COLO668 (cell line): Measurements from ENCODE around the gene LAMA5.

ENCODE experiments used
- DNase-seq: peaks from one replicate; lab custom pipeline; 2025; ENCODE audit not compliant: unreplicated experiment; lab: John Stamatoyannopoulos, UW

LAMA5 gene

DNA sequence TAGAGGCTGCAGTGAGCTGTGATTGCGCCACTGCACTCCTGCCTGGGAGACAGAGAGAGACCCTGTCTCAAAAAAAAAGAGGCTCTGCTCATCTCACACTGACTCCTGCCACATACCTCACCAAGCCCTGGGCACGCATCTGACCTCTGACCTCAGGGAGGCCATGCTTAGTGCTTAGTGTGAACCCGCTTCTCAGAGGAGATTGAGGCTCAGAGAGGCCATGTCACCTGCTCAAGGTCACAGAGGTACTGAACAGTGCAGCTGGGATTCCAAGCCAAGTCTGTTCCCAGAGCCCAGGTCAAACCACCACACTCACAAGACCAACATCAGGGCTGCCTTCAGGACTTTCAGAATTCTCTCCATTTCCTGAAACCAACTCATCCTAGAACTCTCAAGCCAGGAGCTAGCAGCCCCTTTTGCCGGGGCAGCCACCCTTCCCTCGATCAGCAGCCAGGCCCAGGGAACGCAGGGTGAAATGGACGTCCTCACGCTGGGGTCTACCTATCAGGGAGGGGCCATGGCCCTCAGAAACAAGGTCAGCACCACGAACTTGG is 37.1 kb upstream of the LAMA5 start:
- no peak for DNase-seq

DNA sequence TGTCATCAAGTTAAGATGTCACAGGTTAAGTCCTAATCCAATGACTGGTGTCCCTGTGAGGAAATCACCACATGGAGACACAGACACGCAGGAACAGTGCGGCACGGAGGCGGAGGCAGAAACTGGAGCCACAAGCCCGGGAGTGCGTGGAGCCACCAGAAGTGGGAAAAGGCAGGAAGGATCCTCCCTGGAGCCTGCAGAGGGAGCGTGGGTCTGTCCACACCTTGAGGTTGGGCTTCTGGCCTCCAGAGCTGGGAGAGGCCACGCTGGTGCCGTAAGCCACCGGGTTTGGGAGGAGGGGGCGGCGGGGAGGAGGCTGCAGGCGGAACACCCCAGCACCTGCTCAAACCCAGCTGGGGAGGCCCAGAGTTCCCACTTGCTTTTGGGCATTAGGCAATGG is 36.2 kb upstream of the LAMA5 start:
- no peak for DNase-seq

DNA sequence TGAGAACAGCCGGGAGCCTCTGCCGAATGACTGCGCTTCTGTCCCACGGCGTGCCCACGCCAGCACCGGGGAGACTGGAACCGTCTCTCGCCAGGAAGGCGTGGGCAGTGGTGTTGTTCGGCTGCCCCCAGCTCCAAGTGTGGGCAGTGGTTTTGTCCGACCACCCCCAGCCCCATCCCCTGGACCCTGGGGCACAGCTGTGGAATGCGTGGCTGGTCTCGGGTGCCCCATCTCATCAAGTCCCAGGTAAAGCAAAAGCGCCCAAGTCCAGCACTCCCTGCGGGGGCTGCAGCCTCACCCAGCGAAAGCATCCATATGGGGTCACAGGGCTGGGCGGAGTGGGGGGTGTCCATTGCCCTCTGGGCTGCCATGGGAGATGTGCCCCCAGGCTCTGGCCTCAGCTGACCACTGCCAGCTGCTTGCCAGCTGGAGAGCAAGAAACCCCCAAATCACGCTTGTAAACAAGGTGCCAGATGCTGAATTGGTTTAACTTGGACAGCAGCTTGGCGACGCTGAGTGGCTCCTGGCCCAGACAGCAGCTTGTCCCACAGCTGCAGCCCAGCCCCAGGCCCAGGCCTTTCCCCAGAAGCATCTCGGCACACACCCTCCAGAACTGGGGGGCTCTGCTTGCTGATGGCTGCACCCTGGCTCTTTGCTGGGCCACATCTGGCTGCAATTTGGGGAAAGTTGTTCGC is 35.5 kb upstream of the LAMA5 start:
- no peak for DNase-seq

DNA sequence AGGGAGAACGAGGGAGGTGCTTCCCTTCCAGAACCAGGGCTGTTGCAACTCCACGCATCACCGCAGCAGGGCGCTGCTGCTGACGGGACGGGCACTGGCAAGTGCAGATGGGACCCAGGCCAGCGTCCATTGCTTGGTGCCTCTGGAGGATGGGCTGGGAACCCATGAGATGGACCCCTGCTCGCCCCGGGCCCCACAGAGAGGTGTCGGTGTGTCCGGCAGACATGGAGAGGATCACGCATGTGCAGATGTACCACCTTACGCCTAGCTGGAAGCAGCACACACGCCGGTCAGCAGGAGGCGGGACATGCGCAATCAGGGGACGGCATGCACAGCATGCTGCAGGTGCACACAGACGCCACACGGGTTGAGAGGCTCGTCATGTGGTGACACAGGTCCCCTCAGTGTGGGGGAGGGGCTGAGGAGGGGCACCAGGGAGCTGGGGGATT is 34.2 kb upstream of the LAMA5 start:
- no peak for DNase-seq

DNA sequence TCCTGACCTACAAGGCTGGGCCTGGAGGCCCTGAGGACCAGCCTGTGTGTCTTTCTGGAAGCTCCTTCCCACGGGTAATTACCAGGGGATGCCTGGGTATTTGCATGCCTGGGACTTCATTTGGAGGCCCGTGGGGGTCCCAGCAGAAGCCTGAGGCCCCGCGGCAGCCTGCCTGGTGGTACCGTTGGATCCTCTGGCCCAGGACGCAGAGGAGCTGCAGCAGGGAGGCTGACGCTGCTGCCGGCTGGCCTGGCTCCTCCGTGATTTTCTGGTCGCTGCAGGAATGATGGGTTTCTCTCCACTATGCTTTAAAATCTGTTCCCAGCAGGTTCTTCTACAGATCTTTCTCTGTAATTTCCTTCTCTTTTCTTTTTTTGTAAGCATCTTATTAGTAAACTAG is 33.4 kb upstream of the LAMA5 start:
- DNase-seq = no peak

DNA sequence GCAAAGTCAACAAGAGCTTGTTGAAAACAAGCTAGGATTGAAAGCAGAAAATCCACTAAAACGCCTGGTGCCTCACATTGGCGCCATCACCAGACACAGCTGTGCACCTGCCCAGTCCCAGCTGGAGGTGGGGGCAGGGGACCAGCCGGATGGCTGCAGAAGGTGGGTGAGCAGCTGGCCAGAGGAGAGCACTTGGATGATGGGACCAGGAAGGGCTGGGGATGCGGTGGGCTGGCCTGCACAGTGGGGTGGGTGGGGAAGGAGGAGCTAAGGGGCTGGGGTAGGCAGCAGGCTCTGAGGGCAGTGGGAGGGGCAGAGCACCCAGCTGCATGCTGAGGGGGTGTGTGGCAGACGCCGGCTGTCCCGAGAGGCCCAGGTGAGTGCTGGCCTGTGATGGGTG is 32.9 kb upstream of the LAMA5 start:
- peak; percentile 77 for DNase-seq

DNA sequence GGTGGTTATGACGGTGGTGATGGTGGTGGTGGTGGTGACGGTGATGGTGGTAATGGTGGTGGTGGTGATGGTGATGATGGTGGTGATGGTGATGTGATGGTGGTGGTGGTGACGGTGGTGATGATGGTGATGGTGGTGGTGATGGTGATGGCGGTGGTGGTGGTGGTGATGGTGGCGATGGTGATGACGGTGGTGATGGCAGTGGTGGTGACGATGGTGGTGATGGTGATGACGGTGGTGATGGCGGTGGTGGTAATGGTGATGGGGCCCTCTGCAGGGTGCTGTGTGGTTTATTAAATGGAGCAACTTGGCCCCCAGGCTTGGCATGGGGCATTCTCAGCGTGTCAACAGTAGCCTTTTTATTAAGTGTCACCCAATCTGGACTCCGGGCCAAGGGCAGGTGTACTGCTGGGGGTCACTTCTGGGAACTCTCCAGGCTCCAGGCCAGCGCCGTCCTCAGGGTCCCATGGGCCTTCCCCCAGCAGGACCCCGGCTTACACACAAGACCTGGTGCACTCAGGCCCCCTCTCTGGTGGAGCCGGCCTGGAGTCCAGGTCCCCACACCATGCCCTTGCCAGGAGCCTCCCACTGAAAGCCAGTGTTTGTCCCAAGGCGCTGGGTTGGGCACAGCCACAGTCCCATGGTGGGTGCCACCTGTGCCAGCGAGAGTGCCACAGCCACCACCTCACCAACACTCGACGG is 31.2 kb upstream of the LAMA5 start:
- DNase-seq = no peak

DNA sequence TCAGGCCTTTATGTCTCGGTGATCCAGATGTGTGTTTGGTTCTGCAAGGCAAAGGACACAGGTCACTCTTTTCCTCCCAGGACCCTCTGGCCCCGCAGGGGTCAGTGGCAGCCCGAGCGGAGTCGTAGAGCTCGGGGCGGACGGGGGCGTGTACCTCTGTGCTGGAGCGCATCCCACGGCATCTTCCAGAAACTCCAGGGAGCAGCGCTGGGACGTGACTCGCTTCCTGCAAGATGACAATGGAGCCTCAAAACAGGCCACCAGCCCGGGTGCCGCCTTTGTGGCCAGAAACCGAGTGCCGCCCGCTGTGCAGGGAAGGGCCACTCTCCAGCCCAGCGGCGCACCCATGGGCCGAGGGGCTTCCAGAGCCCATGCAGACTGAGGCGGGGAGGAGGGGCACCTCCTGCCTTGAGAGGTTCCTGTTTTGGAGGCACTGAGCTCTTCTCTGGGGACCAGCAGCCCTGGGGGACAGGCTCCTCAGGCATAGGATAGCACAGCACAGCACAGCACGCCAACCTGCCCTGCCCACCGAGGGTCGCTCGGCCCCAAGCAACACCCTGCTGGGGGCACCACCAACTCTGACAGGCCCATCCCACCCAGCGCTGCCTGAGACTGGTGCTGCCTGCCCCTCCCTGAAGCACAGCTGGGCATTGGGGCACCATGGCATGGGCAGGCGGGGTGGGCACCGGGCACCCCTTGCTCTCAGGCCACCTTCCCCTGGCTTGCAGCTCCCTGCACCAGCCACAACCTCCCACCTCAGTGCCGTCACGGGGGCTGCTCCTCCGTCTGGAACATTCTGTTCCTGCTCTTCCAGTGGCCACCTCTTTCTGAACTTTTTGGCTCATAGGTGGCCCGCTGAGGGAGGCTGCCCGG is 29.5 kb upstream of the LAMA5 start:
- no peak for DNase-seq

DNA sequence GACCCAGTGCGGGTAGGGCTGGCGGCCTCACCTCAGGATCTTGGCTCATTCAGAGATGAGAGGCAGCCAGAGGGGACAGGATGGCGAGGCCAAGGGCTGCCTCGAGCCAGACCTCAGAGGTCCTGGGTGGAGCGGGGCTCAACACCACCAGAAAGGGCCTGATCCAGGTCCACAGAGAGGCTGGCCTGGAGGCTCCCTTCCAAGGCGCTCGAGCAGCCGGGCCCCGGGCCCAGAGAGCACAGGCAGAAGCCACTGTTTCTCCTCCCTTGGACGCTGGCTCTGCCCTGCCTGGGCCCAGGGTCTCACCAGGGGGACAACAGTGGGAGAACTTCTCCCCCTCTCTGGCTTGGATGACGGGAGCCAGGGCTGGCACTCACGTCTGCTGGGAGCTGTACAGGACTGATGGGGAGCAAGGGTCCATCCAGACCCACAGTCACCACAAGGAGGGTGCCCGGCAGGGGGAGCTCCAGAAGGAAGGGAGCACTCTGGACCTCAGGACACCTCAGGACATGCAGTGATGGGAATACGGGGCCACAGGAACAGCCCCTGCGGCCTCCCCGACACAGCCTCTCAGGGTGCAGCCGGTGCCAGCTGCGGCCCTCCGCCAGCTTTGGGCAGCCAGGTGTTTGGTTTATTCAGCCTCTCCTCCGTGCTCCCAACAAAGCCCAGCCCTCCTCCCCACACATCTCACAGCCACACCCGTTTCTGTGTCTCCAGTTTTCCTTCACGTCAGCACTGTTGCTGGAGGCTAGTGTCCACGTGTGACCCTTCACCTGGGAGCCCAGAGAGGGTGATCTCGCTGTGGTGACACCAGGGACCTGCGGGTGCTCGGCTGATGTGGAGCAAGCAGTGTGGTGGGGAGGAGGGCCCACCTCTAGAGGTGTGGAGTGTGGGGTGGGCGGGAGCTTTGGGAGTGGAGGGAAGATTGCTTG is 28.5 kb upstream of the LAMA5 start:
- DNase-seq = no peak

DNA sequence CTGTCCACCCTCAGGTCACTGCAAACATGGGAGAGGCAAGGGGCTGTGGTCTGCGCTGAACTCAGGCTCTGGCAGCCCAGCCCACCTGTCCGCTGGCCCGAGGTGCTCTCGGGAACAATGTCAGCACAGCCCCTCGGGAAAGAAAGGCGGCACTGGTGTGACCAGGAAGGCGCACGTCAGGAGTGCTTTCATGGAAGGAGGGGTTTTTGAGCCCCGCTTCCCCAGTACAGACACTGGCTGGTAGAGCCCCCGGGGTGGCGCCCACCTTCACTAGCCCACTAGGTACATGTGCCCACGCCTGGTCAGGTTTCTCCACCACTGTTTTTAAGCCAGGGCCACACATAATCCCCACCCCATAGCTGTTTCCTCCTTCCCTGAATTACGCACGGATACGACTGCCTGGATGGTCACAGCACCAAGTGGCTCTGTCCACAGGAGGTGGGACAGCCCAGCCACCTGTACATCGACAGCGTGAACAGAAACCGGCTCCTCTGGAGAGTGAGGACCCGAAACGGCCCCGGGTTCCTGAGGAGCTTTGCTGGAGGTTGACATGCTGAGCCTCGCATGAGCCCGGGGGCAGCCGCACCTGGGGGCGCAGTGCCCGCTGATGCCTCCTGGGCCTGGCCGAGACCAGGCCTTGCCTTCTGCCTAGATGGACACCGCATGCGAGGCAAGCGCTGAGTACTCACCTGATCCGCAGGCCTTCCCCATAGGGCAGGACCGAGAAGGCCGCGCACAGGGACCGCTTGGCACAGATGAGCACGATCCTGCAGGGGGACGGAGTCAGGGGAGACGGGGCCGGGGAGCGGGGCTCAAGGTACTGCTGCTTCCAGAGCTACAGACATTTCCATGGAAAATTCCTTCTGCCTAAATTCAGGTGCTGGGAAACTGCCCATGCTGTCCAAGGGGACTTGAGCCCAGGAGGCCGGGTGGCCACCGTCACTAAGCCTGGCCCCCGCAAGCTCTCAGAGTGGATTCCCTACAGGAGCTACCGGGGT is 27.4 kb upstream of the LAMA5 start:
- DNase-seq = no peak

DNA sequence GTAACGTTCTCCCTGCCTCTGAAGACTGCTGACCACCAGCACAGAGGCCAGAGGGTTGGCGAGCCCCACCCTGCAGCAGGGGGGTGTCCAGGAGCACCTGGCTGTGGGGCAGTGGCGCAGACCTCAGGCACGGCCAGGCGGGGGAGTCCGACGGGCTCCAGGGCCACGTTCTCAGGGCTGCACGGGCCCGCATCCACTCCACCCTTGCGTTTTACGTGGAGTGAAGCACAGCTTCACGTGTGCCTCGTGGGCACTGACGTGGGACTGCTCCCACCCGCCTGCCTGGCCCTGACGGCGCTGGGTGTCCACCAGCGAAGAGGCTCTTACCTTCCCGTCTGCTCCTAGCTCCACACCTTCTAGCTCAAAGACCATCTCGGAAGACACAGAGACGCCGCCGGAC is 26.7 kb upstream of the LAMA5 start:
- no peak for DNase-seq

DNA sequence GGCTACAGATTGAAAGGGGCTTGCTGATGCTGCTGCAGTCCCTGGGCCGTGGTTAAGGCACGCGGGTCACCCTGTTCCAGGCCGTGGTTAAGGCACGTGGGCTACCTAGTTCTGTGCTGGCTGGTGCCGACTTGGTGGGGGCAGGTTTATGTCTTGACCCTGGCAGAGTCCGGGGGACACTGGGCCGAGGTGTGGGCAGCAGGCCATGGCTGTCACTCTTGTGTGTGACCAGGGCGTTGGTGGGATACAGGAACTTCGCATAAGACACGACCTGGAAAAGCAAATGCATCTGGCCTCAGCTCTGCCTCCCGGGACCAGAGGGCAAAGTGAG is 26.2 kb upstream of the LAMA5 start:
- no peak for DNase-seq

DNA sequence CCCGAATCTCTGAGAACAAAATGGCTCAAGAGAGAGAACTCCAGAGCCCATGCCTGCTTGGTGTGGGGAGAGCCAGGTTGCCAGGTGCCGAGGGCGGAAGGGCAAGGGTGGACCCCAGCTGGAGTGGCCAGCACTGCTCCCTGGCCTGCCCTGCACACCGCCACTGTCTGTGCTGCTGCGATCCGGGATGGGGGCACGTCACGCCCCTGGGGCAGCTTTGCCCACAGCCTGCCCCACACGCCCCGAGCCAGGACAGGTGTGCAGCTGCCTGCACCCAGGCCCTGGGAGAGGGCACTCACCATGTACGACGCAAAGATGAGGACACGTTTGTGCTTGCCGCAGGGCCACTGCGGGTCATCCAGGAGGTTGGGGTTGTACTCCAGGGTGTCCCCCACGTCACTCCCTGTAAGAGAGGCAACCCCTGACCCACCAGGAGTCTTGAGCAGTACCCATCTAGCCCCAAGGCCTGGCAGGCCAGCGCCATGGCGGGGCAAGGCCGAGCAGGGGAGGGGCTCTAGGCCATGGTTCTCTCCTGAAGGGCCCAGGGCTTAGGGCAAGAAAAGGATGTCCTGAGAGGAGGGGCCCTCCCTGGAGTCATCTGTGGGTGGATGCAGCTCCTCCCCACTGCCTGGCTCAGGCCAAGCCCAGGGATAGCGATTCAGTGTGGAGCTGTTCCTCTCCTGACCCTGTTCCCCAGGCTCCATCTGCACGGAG is 25.7 kb upstream of the LAMA5 start:
- DNase-seq = no peak

DNA sequence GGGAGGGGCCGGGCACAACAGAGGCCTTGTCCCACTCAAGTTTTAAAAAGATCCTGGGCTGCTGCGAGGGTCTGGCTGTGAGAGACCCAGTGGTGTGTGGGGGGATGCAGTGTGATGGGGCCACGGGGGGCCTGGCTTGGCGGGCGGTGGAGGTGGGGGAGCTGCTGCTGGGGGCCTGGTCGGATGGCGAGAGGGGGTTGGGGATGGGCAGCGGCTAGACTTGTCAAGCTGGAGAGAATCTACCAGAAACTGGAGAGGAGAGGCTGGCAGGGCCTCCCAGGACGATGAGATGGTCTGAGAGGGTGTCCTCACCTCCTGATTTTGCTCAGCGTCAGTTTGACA is 24.9 kb upstream of the LAMA5 start:
- no peak for DNase-seq

DNA sequence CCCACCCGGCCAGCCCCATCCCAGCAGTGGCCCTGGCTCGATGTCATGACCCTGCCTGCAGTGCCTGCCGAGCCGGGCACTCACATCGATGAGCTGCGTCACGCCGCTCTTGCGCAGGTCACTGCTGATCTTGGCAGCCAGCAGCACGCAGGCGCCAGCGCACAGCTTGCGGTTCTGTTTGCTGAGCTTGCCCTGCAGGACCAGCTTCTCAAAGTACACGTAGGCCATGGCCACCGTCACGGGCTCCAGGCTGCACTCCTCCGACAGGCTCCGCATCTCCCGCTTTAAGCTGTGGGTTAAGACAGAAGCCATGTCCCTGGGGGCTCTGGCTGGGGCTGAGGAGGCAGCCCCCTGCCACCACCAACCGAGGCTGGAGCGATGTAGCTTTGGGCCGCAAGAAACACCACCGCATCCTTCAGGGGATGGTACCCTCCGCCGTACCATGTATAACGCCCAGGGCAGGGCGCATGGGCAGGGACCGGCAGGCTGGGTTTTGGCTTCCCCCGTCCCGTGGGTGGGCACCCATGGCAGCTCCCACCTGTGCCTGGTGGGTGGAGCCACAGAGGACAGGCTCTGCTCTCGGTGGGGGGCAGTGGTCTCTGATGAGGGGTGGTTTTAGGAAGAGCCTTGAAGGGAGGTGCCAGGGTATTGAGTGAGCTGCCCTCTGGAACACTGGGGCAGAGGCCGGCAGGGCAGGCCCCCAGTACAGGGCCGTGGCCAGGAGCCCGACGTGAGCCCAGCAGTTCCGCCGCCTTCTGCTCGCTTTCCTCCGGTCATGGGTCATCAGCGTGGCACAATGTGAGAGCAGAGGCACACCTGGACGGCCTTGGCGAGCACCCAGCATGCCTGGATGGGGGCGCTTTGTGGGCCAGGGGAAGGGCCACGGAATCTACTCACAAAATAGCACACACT is 24.3 kb upstream of the LAMA5 start:
- DNase-seq = no peak

DNA sequence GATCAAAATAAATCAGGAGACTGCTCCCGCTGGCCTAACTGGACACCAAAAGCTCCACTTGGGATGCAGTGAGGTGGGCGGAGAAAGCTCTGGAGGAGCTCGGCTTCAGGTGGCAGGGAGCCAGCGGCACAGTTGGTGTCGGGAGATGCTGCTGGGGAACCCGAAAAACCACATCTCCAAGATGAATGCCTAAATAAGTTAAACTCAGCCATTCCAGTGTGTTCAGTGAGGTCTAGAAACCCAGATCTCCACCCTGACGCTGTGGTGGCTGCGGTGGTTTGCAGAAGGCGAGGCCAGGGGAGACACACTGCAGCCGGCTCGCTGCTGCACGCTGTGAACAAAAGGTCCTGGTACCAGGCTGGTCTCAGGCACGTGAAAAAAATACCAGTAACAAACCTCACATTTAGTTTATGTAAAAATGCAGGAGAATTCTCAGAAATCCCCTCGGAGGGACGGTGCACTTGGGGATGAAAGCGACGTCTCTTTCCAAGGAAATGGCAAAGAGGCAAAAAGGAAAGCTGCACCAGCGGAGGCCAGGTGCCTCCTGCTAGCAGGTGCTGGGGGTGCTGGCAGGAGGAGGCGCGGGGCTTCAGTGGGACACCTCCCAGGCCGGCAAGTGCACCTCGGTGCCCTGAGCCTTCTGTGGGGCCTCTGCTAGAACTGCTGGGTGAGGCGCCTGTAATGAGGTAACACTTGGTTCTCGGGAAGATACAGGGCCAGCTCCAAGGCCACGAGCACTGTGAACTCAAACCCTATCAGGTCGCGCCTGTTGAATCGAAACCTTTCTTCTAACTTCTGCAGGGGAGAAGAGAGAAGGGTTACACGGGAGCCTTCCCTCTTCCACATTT is 23.4 kb upstream of the LAMA5 start:
- DNase-seq = no peak

DNA sequence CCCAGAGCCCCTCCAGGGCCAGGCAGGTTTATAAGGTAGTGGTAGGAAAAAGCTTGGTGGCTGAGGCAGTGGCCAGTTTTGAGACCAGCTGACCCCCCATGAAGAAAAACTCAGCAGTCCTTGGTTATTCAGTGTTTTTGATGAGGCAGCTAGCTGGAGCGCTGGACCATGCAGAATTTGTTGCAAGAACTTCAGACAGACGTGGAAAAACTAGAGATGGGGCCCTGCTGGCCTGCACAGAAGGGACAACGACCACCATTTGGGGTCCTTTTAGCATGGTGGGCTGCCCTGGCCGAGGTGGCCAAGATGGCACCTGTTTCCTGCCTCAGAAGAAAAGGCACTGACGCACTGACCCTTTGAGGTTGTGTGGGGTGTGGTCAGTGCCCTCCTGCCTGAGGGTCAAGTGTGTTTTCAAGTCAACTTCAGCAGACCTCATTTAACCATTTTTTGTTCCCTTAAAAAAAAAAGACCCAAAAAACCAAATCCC is 22.5 kb upstream of the LAMA5 start:
- no peak for DNase-seq
